Fibroblast of pulmonary artery (primary cell): ENCODE results near the gene SFTPB.

ENCODE experiments used
- DNase-seq: peaks from one replicate; pipeline ENCODE4 v3.0.0-alpha.2; 2010; ENCODE audit warnings: low read depth
- H3K4me3 ChIP-seq: replicated peaks from 2 replicates; pipeline ENCODE4 v1.5.1; 2011; ENCODE audit warnings: low read depth, mild to moderate bottlenecking, control low read depth, low read length, moderate library complexity
- CTCF ChIP-seq: IDR thresholded peaks from 2 replicates; pipeline ENCODE4 v1.5.1; 2011; ENCODE audit warnings: mild to moderate bottlenecking, control low read depth, low read length, inconsistent platforms; ENCODE audit errors: missing control alignments

The SFTPB gene

GRCh38 chr2:85697096-85697495, 29.1 kb upstream of the SFTPB start:
- DNase-seq = no peak
- TF ChIP-seq CTCF = no peak
- H3K4me3 ChIP-seq = no peak overlapping the region

- no peak for TF ChIP-seq CTCF
- DNase-seq = no peak
- no peak overlapping the region for H3K4me3 ChIP-seq
These were observed 28.0 kb upstream of the SFTPB start for GRCh38 chr2:85695691-85696668.

- no peak overlapping the region for H3K4me3 ChIP-seq
- no peak for DNase-seq
- TF ChIP-seq CTCF = no peak
These were observed 27.1 kb upstream of the SFTPB start for GRCh38 chr2:85695121-85695520.

GRCh38 chr2:85694052-85695025, 26.3 kb upstream of the SFTPB start, which contains the start of gene GNLY:
TSS of gene GNLY (plus strand) at chr2:85694358. CDS start at chr2:85694419, 61 bp downstream.
- no peak within 1 kb of the TSS for H3K4me3 ChIP-seq
- no peak for DNase-seq
- no peak for TF ChIP-seq CTCF

- DNase-seq = no peak
- TF ChIP-seq CTCF = no peak
- H3K4me3 ChIP-seq = no peak overlapping the region
These were observed 24.1 kb upstream of the SFTPB start for GRCh38 chr2:85692039-85692645.

- H3K4me3 ChIP-seq = no peak overlapping the region
- TF ChIP-seq CTCF = no peak
- DNase-seq = no peak
These were observed 22.9 kb upstream of the SFTPB start for GRCh38 chr2:85690932-85691331.
